Panc1 (cell line): ENCODE data around the gene LPP.

Experiments
- POLR2AphosphoS5 ChIP-seq: IDR thresholded peaks from 2 replicates; pipeline ENCODE4 v1.6.1; 2012; ENCODE audit warnings: mild to moderate bottlenecking, low read depth, low read length, moderate library complexity
- SIN3A ChIP-seq: IDR thresholded peaks from 2 replicates; pipeline ENCODE4 v1.6.1; 2012; ENCODE audit warnings: low read depth, mild to moderate bottlenecking, low read length, moderate library complexity, borderline replicate concordance; ENCODE audit not compliant: insufficient read depth
- TF ChIP-seq, protein P1 (sequence below): fragments of 450-650 bp; IDR thresholded peaks from 2 replicates; pipeline ENCODE4 v1.5.1; 2017; ENCODE audit warnings: mild to moderate bottlenecking

DNA sequence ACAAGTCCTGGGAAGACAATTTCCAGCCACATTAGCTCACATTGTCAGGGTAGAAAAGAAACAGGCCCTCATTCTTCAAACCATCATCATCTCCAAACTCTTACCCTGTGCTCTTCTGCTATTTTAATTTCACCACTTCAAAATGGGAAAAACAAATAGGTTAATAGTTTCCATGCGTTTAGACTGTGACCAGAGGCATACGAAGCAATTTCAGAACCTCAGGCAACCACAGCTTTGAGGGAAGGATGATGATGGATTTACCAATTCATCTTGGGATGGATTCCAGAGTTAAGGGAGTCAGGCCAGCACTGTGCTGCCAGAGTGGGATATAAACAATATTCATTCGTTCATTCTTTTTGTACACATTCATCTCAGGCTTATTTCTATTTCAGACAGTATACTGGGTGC lies 710.0 kb downstream of the LPP start:
- TF ChIP-seq, protein P1, sequence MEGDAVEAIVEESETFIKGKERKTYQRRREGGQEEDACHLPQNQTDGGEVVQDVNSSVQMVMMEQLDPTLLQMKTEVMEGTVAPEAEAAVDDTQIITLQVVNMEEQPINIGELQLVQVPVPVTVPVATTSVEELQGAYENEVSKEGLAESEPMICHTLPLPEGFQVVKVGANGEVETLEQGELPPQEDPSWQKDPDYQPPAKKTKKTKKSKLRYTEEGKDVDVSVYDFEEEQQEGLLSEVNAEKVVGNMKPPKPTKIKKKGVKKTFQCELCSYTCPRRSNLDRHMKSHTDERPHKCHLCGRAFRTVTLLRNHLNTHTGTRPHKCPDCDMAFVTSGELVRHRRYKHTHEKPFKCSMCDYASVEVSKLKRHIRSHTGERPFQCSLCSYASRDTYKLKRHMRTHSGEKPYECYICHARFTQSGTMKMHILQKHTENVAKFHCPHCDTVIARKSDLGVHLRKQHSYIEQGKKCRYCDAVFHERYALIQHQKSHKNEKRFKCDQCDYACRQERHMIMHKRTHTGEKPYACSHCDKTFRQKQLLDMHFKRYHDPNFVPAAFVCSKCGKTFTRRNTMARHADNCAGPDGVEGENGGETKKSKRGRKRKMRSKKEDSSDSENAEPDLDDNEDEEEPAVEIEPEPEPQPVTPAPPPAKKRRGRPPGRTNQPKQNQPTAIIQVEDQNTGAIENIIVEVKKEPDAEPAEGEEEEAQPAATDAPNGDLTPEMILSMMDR, result no peak
- TF ChIP-seq SIN3A (no peak), POLR2AphosphoS5 (no peak)
